GM18498 (cell line): Measurements from ENCODE around the gene GULP1.

ENCODE experiments used
- ATAC-seq: cut with Tn5 transposase; IDR thresholded peaks from one replicate; pipeline ENCODE4 v1.9.1; 2021; ENCODE audit warnings: mild to moderate bottlenecking, moderate library complexity; ENCODE audit not compliant: unreplicated experiment

GULP1 gene

DNA sequence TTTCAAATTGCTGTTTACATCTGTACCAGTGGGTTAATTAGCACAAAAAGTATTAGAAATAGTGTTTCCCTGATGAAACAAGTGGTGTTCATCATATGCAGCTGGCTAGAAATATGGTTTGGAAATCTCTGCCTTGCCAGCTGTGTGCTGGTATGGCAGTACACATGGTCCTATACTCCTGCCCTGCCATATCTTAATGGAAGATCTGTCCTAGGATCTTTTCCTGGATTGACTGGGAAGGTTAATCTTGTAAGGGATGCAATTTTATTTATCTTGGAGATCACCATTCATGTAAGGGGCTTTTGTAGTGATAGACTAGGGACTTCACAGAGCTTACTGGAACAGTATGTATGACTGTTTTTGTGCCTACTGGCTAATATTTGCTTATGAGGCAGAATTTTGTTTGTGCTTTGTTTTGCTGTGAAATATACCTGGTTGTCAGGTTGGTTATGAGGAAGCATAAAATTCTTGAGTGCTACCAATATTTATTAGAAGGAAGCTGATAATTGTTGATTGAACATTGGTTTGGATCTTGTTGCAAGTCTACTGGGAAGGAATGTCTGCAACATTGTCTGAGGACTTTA is 73.5 kb downstream of the GULP1 start:
- ATAC-seq: no peak

DNA sequence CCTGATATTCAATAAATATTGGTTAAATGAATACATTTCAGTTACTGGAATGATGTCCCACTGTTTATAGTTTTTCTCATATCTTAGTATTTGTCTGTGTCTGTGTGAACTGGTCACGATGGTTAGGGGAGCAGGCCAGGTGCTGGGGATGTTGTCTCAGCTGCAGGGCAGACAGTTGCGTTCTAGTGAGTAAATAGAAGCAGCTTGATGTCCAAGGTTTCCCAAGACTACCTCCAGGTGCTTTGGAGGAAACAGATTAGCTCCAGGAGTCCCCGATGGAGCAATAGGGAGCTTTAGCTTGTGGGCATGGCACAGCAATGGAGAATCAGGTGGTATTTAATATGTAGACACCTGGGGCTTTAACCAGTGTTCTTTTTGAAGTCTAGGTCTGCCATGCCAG is 75.5 kb downstream of the GULP1 start:
- ATAC-seq: no peak

DNA sequence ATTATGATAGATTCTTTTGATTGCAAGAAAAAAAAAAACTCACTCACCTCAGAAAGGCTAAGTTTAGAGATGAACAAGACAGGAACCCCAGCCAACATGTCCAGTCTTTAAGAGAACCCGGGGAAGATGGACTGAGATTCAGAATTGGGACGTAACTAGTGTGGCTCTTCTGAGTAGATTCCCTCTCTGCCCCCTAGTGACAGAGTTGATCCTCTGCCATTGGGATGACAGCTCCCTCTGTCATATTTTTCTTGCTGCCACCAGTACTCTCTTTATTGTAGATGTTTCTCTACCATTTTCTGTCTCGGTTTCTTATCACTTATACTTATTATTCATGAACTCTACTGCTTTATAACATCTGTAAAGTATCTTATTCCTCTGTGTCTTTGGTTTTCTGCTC is 77.7 kb downstream of the GULP1 start:
- peak; percentile 88 for ATAC-seq

DNA sequence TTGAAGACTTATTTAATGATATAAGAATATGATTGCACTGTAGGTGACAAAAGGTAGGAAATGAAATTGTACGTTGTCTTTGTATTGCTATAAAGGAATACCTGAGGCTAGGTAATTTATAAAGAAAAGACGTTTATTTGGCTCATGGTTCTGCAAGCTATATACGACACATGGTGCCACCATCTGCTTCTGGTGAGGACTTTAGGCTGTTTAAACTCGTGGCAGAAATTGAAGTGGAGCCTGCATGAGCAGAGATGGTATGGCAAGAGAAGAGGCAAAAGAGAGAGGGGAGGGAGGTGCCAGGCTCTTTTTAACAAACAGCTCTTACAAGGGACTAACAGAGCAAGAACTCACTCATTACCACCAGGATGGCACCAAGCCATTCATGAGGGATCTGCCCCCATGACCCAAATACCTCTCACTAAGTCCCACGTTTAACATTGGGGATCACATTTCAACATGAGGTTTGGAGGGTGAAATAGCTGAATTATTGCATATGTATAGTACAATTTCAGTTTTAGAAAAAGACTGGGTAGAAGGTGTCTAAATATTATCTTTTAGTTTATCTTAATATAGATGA is 86.8 kb downstream of the GULP1 start:
- no peak for ATAC-seq

DNA sequence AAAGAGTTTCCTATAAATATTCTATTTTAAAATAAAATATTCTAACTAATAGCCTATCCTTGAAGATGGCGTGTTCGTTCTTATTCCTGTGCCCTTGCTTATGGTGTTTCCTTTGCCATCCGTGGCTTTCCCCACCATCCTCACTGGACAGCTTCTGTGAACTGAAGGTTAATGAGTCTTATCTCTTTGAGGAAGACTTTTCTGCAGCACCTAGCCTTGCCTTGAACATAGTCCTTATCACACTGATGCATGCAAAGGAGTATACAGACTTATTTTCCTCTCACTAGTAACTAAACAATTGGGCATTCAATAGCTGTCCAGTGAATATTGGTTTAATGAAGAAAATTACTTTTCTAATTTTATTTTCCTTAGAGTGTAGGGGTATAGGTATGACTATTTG is 88.1 kb downstream of the GULP1 start:
- no peak for ATAC-seq

DNA sequence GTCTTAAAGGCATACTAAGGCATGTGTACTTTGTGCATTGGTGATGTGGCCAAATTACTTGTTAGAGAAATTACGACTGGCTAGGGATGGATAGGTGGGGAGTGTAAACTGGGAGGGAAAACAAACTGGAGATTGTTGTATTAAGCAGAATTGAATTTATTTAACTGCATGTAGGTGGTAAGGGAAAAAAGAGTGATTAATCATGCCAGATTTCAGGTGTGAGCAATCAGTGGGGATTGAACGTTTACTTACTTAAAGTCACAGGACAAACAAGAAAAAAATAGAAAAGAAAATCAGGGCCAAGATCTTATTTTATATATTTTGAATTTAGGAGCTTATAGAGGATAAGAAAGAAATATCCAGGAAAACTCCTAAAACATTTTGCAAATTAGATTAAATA is 88.6 kb downstream of the GULP1 start:
- no peak for ATAC-seq

DNA sequence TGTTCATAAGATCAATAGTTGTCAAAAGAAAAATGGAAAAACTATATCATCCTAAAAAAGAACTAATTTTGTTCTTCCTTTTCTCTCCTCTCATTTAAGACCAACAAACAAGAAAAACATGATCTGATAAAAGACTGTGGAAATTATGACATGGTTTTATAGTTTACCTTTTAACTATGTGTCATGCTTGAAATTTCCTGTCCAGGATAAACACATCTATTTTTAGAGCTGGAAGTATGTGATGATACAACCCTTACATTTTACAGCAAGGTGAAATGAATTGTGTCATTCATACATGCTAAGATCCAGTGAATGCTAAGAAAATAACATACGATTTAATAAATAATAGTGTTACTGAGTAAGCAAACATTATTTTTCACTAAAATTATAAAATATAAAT is 89.9 kb downstream of the GULP1 start:
- no peak for ATAC-seq

DNA sequence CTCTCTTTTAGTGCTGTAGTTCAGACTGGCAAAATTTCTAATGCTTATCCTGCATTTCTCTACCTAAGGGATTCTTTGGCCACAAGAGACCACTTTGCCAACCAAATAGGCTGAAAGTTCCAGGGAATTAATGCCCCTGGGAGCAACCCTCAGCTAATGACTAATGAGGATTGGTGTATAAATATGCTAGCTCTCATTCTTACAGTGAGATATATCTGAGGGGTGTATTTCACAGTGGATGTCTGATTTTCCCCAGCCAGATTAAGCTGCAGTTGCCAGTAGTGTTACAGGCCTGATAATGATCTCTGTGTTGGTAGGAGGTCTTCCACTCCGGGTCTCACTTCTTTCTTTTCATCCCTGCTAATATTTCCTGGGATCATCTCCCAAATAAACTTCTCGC is 90.4 kb downstream of the GULP1 start:
- no peak for ATAC-seq

DNA sequence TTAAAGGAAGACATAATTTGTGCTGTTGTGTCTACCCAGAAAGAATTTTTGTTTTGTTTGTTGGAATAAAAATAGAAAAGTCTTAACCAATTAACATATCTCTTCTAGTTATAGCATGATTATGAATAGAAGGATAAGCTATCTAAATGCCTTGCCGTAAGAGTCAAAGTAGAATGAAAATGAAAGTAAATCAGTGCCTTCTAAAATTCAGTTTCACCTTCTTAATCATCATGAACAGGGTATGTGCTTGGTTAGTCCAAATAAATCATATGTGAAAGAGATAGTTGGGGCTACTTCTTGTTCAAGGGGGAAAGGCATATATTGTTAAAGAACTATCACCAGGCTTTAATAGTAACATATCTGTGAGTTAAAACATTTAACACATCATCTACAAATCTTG is 91.5 kb downstream of the GULP1 start:
- no peak for ATAC-seq

DNA sequence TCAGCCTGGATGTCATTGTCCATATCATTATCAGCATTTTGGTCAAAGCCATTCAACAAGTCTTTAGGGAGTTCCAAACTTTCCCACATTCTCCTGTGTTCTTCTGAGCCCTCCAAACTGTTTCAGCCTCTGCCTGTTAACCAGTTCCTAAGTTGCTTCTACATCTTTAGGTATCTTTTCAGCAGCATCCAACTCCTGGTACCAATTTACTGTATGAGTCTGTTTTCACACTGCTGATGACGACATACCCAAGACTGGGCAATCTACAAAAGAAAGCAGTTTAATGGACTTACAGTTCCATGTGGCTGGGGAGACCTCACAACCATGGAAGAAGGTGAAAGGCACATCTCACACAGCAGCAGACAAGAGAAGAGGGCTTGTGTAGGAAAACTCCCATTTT is 94.2 kb downstream of the GULP1 start:
- no peak for ATAC-seq

DNA sequence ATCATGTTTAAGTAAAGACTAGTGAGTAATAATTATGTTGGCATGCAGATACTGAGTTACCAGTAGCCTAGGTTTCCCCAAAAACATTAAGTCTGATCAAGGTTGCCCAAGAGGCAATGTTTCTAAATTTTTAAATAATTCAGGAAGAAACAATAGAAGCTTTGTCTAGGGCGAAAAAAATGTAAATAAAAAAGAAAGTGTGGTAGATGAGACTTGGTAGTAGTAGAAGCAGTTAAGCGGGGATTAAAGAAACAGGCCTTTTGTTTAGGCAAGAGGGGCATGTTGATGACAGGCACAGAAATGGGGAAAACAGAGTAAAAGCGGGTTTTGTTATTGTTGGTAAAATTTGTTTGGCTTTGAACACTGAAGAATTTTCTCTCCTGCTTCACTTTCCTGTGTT is 97.2 kb downstream of the GULP1 start:
- no peak for ATAC-seq

DNA sequence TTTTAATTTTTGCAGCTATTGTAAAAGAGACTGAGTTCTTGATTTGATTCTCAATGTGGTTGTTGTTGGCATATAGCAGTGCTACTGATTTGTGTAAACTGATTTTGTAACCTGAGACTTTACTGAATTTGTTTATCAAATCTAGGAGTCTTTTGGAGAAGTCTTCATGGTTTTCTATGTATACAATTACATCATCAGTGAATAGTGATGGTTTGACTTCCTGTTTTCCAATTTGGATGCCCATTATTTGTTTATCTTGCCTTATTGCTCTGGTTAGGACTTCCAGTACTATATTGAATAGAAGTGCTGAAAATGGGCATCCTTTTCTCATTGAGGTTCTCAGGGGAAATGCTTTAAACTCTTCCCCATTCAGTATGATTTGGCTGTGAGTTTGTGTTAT is 99.7 kb downstream of the GULP1 start:
- no peak for ATAC-seq

DNA sequence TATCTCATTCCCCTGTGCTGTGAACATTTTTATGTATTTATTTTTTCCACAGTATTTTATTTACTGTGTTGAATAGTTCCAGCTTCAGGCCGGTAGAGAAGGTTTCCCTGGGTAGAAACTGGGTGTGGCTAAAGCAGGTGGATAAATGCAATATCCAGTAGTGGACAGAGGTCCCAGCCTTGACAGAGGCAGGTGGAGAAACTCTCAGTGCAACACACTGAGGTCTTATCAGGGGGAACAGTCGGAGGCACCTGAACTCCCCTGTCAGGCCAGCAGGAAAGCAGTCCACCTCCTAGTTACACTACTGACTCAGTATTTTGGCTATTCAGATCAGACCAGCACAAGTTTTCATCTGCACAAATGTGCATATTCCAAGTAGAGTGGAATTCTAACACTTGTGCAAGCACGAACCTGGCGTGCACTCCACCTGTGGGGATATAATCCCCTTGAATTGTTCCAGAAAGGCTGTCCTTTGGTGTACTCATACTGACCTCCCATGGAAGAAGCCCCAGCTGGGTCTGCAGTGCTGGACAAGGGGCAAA is 103.3 kb downstream of the GULP1 start:
- ATAC-seq: no peak

DNA sequence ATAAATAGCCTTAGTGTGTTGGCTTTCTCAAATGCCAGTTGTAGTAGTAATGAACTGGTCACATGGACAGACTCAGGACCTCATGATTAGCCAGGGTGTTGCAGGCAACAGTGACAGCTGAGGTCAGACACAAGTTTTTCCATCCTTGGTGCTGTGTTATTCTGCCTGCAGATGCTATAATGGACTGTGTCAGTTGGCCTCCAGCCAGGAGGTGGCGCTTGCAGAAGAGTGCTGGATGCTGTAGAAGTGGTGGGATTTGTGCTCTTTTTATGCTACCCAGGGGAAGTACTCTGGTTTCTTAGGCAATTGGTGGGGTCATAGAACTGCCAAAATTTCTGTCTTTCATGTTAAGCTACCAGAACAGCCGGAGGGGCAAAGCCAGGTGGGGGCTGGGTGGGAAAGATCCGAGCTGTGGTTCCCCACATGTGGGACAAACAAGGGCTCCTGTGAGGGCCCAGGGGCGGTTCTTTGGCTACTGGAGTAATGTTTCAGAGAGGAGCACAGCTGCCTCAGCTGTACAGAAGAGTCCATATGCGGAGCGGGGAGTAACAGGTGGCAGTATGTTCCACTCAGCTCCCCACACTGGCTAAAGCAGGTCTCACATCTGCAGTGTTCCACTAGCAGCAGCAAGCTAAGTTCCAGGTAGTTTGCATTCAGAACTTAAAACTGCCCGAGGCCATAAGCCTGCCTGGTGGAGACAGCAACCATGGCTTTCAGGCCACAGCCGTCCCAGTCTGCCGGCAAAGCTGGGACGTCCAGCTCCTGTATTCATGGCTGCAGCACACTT is 104.4 kb downstream of the GULP1 start:
- ATAC-seq: no peak

DNA sequence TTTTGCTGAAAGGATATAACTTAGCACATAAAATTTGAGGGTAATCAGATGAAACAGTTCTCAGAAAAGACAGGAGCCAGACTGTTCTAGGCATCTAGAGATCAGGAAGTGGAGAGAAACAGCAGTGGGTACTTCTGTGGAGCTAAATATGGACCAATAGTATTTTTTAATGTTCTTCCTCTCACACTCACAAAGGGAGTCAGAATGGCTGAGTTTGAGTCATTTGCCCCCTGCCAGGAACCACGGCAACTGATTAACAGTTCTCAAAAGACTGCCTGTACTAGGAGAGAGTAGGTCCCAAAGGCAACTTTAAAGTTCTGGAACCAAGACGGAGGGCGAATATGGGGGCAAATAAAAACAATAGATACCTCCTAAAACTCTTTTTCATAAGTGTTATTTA is 107.5 kb downstream of the GULP1 start:
- ATAC-seq: no peak

DNA sequence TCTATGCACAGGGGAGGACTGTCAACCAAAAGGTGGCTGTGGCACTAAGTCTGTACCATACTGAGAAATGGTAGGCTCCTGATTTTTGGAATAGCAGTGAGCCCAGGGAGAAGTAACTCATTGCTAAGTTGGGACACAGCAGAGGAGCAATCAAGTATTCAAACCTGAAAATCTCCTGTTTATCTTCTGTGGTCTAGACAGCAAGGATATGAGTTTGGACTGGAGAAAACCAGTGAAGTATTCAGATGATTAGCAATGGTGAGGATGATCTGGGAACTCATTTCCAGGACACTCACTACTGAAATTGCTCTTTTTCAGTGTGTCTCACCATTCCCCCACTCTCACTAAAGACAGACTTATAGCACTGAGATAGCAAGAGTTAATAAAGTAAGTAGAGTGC is 112.0 kb downstream of the GULP1 start:
- ATAC-seq: no peak

DNA sequence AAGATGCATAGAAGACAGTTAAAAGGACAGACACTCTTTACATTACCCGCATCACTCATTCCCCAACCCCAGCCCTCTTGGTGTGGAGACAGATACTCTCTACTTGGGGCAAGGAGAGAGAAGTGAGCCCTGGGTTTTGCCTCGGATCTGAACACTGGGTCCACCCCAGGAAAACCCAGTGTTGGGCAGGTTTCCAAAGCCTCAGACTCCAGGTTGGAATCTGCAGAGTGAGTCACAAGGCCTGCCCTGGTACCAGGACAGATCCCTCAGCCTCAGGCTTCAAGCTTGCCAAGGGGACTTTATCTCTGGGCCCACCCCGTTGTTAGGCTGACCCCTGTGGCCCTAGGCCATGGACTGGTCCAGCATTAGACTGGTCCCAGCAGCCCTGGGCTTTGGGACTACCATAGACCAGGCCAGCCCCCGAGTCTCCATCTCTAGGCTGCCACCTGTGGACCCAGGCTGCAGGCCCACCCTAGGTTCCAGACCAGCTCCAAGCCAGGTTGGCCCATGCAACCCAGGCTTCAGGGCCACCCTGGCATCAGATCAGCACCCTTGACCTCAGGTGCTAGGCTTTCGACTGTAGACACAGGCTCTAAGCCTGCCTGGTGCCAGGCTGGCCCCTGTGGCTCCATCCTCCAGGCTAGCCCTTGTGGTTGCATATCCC is 112.8 kb downstream of the GULP1 start:
- ATAC-seq: no peak

DNA sequence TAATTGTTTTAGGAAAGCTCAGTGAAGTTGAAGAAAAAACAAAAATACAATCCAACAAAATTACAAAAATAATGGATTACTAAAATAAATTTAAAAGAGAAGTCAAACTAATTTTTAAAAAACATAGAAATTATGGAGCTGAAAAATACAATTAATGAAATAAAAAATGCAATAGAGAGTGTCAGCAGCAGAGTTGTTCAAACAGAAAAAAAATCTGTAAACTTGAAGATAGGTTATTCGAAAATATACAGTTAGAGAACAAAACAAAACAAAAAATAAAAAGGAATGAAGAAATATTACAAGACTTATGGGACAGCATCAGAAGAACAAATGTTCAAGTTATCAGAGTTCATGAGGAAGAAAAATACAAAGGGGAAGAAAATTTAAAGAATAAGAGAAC is 114.7 kb downstream of the GULP1 start:
- ATAC-seq: no peak

DNA sequence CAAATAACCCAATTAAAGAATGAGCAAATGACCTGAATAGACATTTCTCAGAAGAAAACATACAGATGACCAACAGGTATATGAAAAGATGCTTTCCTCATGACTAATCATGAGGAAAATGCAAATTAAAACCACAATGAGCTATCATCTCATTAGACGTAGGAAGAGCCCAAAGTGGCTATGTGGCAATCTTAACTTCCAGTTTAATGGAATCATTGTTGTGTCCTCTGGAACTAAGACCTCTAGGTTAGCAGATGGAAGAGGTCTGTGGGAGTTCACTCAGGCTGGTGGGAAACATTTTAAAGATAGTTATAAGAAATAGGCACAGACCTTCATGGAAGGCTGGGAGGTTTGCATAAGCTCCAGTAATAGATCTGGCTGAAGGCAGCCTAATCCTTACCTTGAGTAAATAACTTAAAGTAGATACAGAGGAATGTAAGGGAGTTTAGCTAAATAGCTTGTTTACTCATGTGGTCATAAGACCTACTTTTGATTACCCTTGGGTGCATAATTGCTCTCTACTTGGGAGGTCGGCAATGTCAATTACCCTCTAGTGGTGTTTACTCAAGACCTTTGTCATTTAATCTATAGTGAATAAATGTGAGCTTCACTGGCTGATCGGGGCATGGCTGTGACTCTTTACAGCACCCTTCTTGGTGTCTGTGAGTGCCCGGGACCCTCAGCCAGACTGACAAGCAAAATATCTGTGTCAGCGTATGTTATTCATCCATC is 119.0 kb downstream of the GULP1 start:
- no peak for ATAC-seq

DNA sequence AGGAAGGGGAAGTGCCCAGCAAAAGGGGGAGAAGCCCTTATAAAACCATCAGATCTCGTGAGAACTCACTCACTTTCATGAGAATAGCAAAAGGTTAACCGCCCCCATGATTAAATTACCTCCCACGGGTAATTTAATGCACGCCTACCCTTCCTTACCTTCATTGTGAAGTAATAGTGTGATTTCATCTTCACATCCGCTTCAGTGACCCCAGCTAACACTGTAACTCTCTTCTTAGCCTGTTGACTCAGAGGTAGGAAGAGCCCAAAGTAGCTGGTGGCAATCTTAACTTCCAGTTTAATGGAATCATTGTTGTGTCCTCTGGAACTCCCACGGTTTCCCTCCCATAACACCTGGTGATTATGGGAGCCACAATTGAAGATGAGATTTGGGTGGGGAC is 120.5 kb downstream of the GULP1 start:
- no peak for ATAC-seq

DNA sequence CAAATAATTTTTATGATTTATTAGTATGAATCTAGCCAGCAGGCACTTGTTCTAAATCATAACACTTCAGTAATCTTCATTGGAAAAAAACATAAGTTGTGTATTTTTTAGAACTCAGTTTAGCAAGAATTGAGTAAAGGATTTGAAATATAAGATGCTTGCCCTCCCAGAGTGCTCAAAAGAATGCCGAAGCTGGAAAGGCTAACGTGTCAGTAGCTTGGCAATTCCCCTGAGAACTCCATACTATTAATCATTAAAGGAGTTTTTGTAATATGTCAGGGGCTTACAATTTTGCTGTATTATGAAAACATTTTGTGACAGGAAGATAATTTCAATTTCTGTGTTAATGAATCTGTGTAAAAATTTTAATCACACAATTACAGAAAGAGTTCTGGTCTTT is 122.7 kb downstream of the GULP1 start:
- ATAC-seq: no peak
